Right lobe of liver (tissue), 4 donors: ENCODE results near the gene IGSF21.

Source experiments
- CTCF ChIP-seq, 4 donors: fragments of 200-600 bp in 3 of 4; fragments of 450-650 bp in 1 of 4; IDR thresholded peaks; one replicate each; pipeline versions ENCODE4 v1.5.1 to v1.8.0; 2016 to 2022; ENCODE audit warnings: antibody characterized with exemption in 4 of 4, mild to moderate bottlenecking in 2 of 4
- POLR2A ChIP-seq: fragments of 450-650 bp; IDR thresholded peaks from one replicate; pipeline ENCODE4 v1.6.1; 2017; ENCODE audit warnings: antibody characterized with exemption, mild to moderate bottlenecking
- donor health status: DM: no; HTN: no; CAD: no.
- donor health status: DM: no; HTN: no; CAD: no.
- donor health status: DM: no; HTN: yes; CAD: no.

- TF ChIP-seq CTCF (IDR thresholded peaks at IDR 0.05) = no peak
- TF ChIP-seq POLR2A = no peak
Observed at GRCh38 chr1:18247151-18247550, 139.6 kb downstream of the IGSF21 start.
